T-helper 1 cell treated with Interleukin-12 subunit alpha and Interleukin-12 subunit beta and Interleukin-4 antibody, amounts not matched to agents 30 μg/mL and 1 μg/mL, for 36 hours (primary cell): ENCODE results near the gene TFAP2D.

ENCODE experiments used
- H3K27ac Mint-ChIP-seq: one replicate; pipeline ENCODE4 v1.8.0; 2021; ENCODE audit warnings: mild to moderate bottlenecking, mixed read lengths
- H3K27me3 Mint-ChIP-seq: one replicate; pipeline ENCODE4 v1.8.0; 2021; ENCODE audit warnings: low read depth, mixed read lengths
- H3K36me3 Mint-ChIP-seq: one replicate; pipeline ENCODE4 v1.8.0; 2021; ENCODE audit warnings: low read depth, mixed read lengths
- H3K4me1 Mint-ChIP-seq: one replicate; pipeline ENCODE4 v1.8.0; 2021; ENCODE audit warnings: low read depth, mixed read lengths
- H3K4me3 Mint-ChIP-seq: one replicate; pipeline ENCODE4 v1.8.0; 2021; ENCODE audit warnings: mild to moderate bottlenecking, moderate library complexity, mixed read lengths
- H3K9me3 Mint-ChIP-seq: one replicate; pipeline ENCODE4 v1.8.0; 2021; ENCODE audit warnings: mixed read lengths

The TFAP2D gene

DNA sequence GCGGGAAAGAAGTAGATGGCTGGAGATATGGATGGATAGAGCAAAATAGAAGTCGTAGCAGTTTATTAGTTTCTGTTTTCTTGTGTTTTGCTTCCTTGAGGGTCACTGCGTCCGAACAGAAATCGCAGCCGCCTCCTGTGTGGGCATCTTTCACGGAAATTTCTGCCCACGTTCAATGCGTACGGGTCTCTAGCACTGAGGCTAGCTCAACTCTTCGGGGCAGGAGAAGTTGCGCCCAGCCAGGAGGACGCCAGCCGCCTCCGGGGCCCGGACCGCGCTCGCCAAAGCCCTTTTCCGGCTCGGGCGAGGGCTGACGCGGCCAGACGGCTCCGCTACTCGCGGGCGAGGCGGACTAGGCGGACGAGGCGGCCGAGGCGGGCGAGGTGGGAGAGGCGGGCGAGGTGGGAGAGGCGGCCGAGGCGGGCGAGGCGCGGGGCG is 106.2 kb downstream of the TFAP2D start:
- H3K9me3 Mint-ChIP-seq: no peaks in the 10 kb centered on the region
- H3K36me3 Mint-ChIP-seq: peaks cover 3% of the 10 kb centered on the region
- H3K27ac Mint-ChIP-seq: no peak overlapping the region
- peaks cover 93% of the 10 kb centered on the region for H3K27me3 Mint-ChIP-seq
- peaks cover 18% of the 10 kb centered on the region for H3K4me1 Mint-ChIP-seq
- H3K4me3 Mint-ChIP-seq: no peak overlapping the region

GRCh38 chr6:50819904-50820868 is 106.9 kb downstream of the TFAP2D start:
- Mint-ChIP-seq H3K9me3 (no peaks in the 10 kb centered on the region), H3K27ac (peak overlapping the region; percentile 26), H3K36me3 (peaks cover 3% of the 10 kb centered on the region), H3K4me1 (peaks cover 17% of the 10 kb centered on the region), H3K4me3 (peak overlapping the region; percentile 23), H3K27me3 (peaks cover 93% of the 10 kb centered on the region)

- Mint-ChIP-seq H3K4me3 (no peak overlapping the region), H3K27me3 (peaks cover 94% of the 10 kb centered on the region), H3K36me3 (peaks cover 3% of the 10 kb centered on the region), H3K9me3 (no peaks in the 10 kb centered on the region), H3K27ac (no peak overlapping the region), H3K4me1 (peaks cover 13% of the 10 kb centered on the region)
Measured at GRCh38 chr6:50820869-50821264, 107.5 kb downstream of the TFAP2D start.

GRCh38 chr6:50821441-50822077 is 108.2 kb downstream of the TFAP2D start:
- Mint-ChIP-seq H3K4me3 (no peak overlapping the region), H3K36me3 (peaks cover 3% of the 10 kb centered on the region), H3K9me3 (no peaks in the 10 kb centered on the region), H3K27me3 (peaks cover 97% of the 10 kb centered on the region), H3K27ac (peak overlapping the region; percentile 4), H3K4me1 (peaks cover 12% of the 10 kb centered on the region)

DNA sequence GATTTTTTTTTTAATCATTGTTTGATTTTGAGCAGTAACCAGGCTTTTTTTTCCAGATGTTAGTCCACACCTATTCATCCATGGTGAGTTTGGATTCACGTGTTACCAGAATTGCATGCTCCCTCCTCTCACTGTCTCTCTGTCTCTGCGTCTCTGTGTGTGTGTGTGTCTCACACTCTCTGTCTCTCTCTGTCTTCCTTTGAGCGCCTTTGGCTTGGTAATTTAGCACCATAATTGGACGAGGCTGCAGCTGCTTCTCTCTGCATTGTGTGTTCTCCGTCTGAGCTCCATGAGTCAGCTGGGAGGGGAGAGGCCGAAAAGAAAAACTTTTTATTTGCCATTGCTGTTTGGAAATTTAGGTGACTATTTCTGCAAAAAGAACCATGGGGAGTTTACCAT is 108.8 kb downstream of the TFAP2D start:
- Mint-ChIP-seq H3K27me3 (peaks cover 97% of the 10 kb centered on the region), H3K4me1 (peaks cover 10% of the 10 kb centered on the region), H3K27ac (peak overlapping the region; percentile 63), H3K9me3 (no peaks in the 10 kb centered on the region), H3K36me3 (peaks cover 3% of the 10 kb centered on the region), H3K4me3 (no peak overlapping the region)
